Hematopoietic multipotent progenitor cell treated with erythropoietin and hydrocortisone succinate and interleukin-3 and kit ligand, for 4 days (in vitro differentiated cells): ENCODE results near the gene NUCKS1.

Experiments used
- DNase-seq: peaks from one replicate; pipeline ENCODE4 v3.0.0-alpha.2; 2015

The NUCKS1 gene

DNA sequence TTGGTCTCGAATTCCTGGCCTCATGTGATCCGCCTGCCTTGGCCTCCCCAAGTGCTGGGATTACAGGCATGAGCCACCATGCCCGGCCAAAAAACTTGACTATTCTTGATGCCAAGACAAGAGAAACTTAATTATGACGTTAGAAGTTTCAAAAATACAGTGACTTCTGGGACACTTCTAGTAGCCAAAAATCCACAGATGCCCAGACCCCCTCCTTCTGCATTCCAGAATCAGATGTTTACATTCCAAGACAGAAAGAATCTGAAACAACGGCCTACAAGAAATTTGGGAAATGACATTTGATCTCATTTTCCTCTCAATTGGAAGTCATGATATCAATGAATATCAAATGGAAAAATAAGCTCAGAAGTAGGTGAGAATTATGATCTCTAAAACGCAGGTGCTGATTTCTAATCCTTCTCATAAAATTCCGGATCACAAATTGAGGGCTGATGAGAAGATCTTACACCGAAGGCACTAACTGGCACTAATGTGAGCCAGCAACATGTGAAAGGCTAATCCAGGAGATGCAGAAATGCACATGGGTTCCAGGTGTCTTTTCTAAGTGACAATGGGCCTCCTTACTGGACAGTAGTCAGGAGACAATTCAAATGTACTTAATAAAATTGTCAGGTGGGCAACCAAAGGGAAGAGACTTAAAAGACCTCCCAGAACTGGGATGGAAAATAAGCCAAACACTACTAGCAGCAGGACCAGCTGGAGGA, 19.8 kb upstream of the NUCKS1 start:
- no peak for DNase-seq

DNA sequence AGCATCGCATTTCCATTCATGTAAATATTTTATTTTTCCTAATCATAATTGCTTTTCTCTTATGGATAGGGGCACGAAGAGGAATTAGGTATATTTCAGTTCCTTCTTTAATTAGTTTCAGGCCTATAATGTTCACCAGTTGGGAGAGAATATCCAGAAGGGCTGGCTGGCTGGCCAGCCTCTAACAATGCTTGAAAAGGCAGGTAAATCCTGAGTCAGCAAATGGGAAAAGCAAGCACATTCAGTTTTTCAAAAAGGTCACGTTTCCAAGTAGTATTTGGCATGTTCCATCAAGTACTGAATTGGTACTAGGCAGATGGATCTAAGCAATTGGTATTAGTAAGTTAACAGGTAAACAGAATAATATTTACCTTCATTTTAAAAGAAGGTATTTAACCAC, 17.3 kb upstream of the NUCKS1 start:
- DNase-seq = no peak

DNA sequence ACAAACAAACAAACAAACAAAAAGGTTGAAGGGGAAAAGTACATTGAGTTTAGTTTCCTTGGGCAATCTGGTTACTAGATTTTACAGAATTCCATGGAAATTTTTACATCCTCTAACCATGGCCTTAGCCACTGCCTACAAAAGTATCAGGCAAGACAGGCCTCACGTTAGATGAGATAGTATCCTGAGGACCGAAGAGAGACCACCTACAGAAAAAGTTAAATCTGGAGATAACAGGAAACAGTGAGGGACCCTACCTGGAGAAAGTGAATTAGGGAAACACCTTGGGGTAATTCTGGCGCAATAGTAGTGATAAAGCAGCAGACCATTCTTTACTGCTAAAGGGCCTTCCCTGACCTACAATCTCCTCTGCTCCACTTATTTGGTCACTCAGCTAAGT, 16.6 kb upstream of the NUCKS1 start:
- no peak for DNase-seq

DNA sequence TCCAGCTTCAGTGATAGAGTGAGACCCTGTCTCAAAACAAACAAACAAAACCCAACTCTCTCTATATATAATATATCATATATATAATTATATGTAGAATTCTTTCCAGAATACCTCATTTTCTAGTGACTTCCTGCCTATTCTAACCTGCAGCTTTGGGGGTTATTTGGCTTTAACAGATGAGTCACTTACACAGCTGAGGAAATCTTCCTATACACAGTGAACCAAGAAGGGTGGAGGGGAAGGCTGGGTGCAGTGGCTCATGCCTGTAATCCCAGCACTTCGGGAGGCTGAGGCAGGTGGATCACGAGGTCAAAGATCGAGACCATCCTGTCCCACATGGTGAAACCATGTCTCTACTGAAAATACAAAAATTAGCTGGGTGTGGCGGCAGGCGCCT, 16.1 kb upstream of the NUCKS1 start:
- no peak for DNase-seq

DNA sequence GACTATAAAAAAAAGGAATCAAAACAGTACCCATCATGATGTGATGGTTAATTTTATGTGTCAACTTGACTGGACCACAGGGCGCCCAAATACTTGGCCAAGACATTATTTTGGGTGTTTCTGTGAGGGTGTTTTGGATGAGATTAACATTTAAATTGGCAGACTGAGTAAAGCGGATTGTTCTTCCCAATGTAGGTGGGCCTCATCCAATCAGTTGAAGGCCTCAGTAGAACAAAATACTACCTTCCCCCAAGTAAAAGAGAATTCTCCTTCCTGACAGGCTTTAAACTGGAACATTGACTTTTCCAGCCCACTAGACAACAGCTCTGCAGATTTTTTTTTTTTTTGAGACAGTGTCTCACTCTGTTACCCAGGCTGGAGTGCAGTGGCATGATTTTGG, 14.6 kb upstream of the NUCKS1 start:
- no peak for DNase-seq

DNA sequence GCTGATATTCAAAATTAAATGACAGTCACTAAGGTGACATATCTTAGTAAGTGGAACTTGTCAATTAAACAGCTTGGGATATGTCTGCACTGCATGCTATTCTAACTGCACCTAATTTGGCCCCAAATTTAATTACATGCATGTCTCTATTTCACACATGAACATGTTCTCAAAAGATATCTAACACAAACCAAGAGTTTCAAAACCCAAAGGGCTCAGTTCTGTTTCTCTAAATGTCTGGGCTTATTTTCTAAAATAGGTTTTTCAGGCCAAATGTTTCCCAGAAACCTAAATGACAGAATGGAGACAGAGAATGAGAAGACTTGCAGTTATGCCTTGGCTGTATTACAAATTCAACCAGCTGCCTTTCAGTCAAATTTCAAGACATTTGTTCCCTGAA, 14.0 kb upstream of the NUCKS1 start:
- DNase-seq = no peak

DNA sequence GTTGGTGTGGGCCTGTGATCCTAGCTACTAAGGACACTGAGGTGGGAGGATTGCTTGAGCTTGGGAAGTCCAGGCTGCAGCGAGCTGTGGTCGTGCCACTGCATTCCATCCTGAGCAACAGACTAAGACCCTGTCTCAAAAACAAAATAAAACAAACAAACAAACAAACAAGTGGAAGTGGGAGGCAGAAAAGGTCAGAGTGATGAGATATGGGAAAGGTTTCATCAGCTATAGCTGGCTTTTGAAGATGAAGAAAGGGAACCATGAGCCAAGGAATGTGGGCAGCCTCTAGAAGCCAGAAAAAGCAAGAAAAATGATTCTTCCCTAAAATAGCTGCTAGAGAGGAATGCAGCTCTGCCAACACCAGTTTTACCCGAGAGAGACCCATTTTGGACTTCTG, 10.6 kb upstream of the NUCKS1 start:
- no peak for DNase-seq

DNA sequence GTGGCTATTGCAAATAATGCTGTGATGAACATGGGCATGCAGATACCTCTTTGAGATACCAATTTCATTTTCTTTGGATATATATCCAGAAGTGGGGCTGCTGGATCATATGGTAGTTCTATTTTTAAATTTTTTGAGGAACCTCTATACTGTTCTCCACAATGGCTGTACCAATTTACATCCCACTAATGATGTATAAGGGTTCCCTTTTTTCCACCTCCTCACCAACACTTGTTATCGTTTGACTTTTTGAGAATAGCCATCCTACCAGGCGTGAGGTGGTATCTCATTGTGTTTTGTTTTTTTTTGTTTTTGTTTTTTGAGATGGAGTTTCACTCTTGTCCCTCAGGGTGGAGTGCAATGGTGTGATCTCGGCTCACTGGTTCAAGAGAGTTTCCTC, 6.6 kb upstream of the NUCKS1 start:
- no peak for DNase-seq

DNA sequence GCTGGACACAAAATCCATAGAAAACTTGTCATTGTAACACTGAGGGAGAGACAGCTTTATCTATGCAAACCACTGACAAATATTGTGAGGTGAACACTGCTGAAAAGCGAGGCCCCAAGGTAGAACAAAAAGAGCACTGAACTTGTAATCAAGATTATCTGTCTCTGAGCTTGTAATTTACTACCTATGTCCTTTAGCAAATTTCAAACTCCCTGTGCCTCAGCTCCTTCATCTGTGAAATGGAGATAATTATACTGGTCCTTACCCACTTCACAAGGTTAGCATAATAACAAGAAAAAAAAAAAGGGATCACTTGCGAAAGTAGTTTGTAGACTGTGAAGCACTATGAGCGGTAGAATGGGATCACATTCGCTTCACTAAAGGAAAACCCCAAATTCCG, 4.9 kb upstream of the NUCKS1 start:
- DNase-seq = no peak

DNA sequence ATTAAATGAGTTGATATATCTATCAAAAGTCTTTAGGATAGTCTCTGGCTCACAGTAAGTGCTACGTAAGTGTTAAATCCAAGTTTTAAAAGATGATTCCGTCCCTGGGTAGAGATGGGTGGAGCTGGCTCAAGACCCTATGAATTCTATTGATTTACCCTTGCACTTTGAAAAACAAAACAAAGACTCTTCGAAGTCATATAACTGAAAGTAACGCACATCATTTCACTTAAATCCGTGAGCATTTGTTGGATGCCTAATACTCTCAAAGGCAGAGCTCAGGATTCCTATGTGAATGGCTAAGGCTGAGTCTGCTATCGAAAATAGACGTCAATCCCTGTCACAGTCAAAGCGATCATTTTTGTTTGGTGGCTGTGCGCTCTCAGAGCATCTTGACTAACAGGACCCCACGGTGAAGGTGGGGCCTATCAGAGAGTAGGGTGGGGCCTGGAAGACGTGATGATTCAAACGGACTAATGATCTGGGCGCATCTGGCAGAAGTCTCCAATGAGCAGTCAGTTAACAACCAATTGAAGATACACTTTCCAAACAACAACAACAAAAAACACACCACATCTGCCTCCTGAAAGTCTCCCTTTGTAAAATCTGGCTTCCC, 1.2 kb upstream of the NUCKS1 start:
- DNase-seq = peak; percentile 62

DNA sequence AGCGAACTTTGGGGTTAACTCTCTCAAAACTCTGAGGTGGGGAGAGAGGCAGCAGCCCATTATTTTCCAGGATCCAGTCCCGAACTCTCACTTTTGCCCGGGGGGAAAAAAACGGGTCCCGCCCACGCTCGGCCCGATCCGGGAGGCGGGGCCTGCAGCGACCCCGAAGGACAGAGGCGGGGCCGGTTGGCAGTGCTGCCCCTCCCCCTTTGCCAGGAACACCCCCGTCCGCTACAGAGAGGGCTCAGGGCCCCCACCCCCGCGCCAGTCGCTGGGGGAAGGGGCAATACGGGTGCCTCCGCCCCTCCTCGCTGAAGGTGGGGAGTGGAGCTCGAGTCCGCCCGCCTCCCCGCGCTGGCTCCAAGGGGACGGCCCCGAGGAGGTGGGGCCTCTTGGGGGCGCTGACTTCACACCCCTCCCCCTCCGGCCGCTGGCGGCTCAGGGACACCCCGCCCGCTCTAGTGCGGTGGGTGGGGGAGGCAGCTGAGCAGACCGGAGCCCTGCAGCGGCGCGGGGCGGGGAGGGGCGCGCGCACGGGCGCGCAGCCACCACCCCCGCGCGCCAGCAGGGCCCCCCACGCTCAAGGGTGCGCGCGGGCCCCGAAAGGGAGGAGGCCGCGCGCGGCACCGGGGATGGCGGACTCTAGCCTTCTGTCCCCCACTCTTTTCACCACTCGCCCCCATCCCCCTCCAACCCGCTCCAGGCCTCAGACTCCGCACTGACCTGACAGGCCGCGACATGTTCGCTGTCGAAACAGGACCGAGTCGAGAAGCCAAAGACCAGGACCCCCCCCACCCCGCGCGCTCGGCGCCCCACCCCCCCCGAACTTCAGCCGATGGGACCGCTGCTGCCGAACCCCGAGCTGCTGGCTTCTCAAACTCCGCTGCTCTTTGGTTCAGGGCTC, 496 bp downstream of the NUCKS1 start:
- DNase-seq = peak; percentile 98

DNA sequence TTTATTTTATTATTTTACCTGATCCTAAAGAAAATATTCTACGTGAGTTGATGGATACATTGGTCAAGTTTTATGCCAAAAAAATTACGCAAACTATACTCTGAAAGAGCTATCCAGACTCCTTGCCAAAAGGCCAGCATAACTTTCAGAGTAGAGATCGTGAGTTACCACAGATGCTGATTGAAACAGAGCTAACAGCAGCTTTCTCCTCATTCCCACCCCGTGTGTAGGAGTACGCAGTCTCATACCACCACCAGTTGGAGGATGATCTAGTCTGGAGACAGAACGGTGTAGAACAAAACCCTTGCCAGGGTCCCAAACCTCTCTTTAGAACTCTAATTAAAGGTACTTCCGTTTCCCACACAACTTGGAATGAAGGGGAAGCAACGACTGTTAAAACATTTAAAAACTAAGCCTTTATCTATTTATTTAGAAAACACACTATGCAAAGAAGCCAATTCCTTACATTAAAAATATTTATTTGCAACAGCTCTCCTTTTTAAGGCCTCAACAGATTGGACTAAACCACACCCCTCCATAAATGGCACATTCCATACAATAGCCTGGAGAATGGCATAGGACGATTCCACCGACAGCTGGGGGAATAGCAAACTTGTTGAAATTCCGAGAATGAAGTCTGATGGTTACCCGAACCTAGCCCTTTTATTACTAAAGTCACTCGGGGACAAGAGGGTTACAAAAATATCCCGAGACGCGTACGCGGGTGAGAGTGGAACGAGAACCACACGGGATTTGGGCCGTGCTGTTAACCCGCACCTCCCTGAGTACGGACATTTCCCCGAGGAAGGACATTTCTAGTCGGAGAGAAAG, 1.4 kb downstream of the NUCKS1 start:
- peak; percentile 63 for DNase-seq

DNA sequence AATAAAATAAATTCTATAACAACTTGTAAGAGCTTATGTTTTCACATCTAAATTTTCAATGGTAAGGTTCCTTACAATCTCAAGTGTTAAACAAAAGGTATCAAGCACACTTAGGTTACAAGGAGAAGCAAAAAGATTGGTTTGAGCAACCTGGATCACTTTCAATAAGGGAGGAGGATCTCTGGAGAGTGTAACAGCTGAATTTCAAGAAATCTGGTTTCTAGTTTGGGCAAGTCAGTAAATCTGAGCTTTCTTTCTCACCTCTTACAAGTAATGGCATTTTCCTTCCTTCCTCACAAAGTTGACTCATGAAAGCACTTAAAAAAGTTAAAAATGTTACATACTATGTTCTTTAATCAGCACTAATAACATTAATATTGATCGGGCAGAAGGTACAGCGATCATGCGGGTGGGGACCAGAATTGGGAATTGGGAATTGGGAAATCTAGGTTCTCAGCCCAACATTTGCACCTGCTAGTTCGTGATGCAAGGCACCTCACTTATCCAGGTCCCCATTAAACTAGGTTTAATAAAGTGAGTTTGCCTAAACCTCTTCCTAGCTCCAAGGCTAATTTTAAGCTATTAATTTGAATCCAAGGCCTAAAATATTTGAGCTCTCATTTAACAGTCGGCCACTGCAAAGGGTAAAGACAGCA, 3.1 kb downstream of the NUCKS1 start:
- DNase-seq = no peak

DNA sequence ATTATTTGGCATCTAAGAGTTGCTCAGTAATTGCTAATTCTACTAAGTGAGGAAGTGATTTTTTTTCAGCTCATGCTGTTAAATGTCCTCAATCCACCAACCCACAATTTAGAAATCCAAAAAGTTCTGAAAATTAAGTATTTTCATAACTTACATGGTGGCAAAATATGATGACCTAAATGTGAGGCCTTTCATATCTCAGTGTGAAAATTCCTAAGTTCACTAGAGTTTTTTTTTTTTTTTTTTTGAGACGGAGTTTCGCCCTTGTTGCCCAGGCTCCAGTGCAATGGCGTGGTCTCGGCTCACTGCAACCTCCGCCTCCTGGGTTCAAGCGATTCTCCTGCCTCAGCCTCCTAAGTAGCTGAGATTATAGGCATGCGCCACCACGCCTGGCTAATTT, 5.6 kb downstream of the NUCKS1 start:
- no peak for DNase-seq

DNA sequence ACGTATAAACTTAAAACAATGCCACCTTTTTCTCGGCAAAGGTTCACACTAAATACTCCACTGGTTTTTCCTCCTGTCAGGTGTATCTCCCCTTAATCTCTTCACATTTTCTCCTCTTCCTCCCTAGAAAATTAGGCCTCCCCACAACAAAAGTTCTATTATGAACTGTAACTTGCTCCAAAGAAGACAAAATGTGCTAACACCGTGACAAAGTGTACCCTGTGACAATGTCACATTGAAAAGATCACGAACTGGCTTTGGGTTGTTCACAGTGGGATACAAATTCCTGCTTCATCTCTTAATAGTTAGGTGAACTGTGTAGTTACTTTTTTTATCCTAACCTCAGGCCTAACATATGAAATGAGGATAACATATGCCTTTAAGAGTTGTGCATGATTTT, 6.0 kb downstream of the NUCKS1 start:
- no peak for DNase-seq

DNA sequence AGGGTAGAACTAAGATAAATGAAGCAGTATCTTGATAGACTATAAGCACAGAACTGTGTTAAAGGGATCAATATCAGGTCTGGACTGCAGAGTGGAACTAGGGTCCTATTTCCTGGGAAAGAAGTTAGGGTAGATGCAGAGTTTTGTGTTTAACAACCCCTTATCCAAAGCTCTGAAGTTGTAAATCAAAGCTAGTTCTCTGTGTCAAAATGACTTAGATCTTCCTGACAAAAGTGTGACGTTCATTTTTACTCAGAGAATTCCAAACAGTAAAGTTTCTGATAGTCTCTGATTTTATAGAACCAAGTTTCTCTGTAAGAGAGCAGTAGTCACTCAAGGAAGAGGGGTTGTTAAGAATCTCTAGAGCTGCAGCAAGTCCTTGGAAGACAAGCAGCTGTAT, 8.3 kb downstream of the NUCKS1 start:
- no peak for DNase-seq

DNA sequence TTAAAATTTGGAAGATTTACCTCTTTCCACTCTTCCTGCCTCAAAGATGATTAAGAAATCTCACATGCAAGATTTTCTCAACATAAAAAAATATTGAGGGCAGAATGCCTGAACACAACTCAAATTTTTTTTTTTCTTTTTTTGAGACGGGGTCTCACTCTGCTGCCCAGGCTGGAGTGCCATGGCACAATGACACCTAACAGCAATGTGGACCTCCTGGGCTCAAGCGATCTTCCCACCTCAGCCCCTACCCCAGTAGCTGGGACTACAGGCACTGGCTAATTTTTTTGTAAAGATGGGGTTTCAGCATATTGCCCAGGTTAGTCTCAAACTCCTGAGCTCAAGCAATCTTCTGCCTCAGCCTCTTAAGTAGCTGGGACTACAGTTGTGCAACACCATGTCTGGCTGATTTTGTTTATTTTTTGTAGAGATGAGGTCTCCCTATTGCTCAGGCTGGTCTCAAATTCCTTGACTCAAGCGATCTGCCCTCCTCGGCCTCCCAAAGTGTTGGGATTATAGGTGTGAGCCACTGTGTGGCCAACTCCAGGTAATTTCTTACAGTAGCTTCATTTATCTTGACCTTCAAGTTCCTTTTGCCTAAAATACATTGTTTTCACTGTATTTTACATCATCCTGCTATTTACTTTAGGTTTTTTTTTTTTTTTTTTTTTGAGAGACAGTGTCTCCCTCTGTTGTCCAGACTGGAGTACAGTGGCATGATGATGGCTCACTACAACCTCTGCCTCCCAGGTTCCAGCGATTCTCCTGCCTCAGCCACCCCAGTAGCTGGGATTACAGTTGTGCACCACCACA, 10.4 kb downstream of the NUCKS1 start:
- DNase-seq = no peak

DNA sequence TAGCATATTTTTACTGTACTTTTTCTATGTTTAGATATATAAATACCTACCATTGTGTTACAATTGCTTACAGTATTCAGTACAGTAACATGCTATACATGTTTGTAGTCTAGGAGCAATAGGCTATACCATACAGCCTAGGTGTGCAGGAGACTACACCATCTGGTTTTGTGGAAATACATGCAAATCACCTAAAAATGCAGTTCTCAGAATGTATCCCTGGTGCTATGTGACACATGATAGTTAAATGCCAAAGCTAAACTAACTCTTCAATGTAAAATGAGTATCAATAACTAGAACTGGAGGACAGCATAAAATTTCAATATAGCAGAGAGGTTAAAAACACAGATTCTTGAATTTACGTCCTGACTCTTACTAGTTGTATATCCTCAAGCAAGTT, 14.8 kb downstream of the NUCKS1 start:
- DNase-seq = no peak

DNA sequence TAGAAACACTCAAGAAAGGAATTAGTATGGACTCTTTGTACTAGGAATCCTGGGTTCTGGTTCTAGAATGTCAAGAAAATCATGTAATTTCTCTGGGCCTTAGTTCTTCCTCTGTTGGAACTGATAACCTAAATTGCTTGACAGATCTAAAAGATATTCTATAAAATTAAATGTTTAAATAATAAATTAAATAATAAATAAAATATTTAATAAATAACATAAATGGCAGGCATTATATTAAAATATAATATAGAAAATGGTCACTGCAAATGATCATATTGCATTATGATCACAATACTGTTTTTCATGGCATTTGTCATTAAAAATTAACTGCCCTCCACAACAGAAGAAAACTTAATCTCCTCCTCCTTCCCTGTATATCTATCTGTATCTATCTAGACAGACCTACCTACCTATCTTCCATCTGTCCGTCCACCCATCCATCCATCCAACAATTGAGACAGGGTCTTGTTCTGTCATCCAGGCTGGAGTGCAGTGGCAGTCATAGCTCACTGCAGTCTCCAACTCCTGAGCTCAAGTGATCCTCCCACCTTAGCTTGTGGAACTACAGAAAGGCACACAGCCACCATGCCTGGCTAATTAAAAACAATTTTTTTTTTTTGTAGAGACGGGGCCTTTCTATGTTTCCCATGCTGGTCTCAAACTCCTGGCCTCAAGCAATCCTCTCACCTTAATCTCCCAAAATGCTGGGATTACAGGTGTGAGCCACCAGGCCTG, 16.4 kb downstream of the NUCKS1 start:
- no peak for DNase-seq

DNA sequence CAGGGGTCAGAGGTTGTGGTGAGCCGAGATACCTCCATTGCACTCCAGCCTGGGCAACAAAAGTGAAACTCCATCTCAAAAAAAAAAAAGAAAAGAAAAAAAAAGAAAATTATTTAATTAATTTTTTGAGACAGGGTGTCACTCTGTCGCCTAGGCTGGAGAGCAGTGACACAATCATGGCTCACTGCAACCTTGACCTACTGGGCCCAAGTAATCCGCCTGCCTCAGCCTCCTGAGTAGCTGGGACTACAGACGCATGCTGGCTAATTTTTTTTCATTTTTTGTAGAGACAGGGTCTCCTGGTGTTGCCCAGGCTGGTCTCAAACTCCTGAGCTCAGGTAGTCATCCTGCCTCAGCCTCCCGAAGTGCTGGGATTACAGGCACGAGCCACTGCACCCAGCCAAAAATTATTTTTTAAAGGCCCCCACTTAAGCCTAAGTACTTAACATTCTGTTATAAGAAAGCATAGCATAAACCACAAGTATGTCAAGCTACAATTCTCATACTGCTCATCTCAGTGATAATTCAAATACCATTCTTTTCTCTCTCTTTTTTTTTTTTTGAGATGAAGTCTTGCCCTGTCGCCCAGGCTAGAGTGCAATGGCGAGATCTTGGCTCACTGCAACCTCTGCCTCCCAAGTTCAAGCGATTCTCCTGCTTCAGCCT, 19.9 kb downstream of the NUCKS1 start:
- DNase-seq = no peak
